NCI-H1694 (cell line): ENCODE measurements around the gene PLK2.

Experiments
- DNase-seq: peaks from one replicate; lab custom pipeline; 2025; lab: John Stamatoyannopoulos, UW

PLK2 gene

GRCh38 chr5:58450018-58450417, 9.9 kb downstream of the PLK2 start:
- DNase-seq, result no peak

GRCh38 chr5:58447226-58447625, 12.7 kb downstream of the PLK2 start:
- no peak for DNase-seq

GRCh38 chr5:58446024-58446423, 13.9 kb downstream of the PLK2 start:
- DNase-seq, result no peak

GRCh38 chr5:58444805-58445204, 15.1 kb downstream of the PLK2 start:
- DNase-seq, result no peak

GRCh38 chr5:58440901-58441460, 18.9 kb downstream of the PLK2 start:
- DNase-seq, result no peak

GRCh38 chr5:58439094-58439644, 20.7 kb downstream of the PLK2 start:
- no peak for DNase-seq

GRCh38 chr5:58437661-58438060, 22.2 kb downstream of the PLK2 start:
- DNase-seq, result no peak

GRCh38 chr5:58431832-58432231, 28.1 kb downstream of the PLK2 start:
- DNase-seq, result no peak

- no peak for DNase-seq
Observed at GRCh38 chr5:58412932-58413331, 47.0 kb downstream of the PLK2 start.

- no peak for DNase-seq
Observed at GRCh38 chr5:58412081-58412480, 47.8 kb downstream of the PLK2 start.

- DNase-seq, result no peak
Observed at GRCh38 chr5:58411372-58411771, 48.5 kb downstream of the PLK2 start.

- DNase-seq, result no peak
Observed at GRCh38 chr5:58410441-58410840, 49.4 kb downstream of the PLK2 start.

- no peak for DNase-seq
Observed at GRCh38 chr5:58407042-58407719, 52.7 kb downstream of the PLK2 start.

GRCh38 chr5:58406394-58406793, 53.5 kb downstream of the PLK2 start:
- no peak for DNase-seq

- DNase-seq, result no peak
Observed at GRCh38 chr5:58405175-58405574, 54.7 kb downstream of the PLK2 start.

GRCh38 chr5:58404734-58405133, 55.2 kb downstream of the PLK2 start:
- no peak for DNase-seq
